EH (cell line): ENCODE data around the gene DUOXA1.
A peak's percentile ranks its signal among the peaks of the same experiment; 100 is the strongest.
"Not testable (repeated sequence)": the region's sequence is repeated elsewhere in the genome, so short reads cannot be mapped to it uniquely, and the experiment has no call there.

Source experiments
- DNase-seq: peaks from one replicate; pipeline ENCODE4 v3.0.0-alpha.2; 2015; ENCODE audit warnings: low read depth

Gene DUOXA1

DNA sequence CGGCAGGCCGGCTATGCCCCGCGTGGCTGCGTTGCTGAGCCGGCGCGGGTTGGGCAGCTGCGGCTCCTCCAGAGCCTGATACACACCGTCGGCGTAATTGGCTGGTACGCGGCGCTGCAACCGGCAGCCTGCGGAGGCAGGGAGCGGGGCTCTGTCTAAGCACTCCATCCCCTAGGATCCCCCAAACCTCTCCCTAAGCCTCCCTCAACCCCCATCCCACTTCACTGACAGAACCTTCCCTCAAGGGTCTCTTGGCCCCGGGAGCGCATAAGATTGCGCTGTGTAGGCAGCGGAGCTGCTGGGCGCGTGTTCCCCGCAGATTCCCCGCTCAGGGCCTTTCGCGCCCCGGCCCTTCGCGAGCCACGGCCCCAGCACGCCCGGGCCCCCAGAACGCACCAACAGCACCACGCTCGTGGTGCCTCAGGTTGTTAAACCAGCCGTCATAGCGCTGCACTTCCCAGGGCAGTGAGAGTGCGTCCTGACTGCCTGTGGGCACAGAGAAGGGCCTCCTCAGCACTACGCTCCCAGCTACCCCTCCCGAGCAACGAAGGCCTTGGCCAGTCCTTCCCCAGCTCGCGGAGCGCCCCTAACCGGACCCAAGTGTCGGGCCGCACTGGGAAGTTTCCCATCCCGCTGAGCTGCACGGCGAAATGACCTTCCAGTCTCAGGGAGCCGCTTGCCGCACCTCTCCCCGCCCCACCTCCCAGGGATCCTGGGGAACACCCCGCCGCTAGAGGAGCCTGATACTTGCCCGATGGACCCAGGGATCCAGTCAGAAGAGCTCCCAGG lies 16.9 kb downstream of the DUOXA1 start:
- DNase-seq, result no peak

- DNase-seq, result no peak
These were observed 17.5 kb downstream of the DUOXA1 start for GRCh38 chr15:45112143-45112590.

GRCh38 chr15:45111390-45112142 lies 18.1 kb downstream of the DUOXA1 start:
- DNase-seq, result no peak

GRCh38 chr15:45110256-45110820 lies 19.3 kb downstream of the DUOXA1 start:
- DNase-seq, result no peak

DNA sequence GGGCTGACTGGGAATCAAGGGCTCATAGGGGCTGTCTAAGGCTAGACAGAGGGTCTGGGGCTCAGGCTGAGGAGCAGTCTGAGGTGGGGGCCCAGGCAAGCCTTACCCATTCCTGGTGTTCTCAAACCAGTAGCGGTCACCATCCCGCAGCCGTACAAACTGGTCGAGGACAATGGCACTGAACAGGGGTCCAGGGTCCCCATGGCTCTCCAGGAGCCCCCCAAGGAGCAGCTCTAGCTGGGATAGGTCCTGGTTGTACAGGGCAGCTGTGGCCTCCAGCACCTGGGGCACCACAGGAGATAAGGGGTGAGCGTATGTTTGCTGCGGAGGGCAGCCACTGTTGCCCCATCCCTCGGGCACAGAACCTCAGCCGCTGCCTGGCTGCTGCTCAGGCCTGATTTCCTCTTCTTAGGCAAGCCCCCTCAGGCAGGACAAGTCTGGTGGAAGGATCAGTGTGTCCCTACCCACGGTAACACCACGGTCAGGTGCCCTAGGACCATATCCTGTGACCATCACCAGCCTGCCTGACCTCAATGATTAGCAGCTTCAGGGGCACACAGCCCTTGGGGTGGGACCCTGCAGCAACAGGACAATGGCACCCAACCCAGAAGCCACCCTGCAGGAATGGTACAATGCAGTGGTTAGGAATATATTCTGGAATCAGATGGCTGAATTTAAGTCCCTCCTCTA lies 21.6 kb downstream of the DUOXA1 start:
- no peak for DNase-seq

DNA sequence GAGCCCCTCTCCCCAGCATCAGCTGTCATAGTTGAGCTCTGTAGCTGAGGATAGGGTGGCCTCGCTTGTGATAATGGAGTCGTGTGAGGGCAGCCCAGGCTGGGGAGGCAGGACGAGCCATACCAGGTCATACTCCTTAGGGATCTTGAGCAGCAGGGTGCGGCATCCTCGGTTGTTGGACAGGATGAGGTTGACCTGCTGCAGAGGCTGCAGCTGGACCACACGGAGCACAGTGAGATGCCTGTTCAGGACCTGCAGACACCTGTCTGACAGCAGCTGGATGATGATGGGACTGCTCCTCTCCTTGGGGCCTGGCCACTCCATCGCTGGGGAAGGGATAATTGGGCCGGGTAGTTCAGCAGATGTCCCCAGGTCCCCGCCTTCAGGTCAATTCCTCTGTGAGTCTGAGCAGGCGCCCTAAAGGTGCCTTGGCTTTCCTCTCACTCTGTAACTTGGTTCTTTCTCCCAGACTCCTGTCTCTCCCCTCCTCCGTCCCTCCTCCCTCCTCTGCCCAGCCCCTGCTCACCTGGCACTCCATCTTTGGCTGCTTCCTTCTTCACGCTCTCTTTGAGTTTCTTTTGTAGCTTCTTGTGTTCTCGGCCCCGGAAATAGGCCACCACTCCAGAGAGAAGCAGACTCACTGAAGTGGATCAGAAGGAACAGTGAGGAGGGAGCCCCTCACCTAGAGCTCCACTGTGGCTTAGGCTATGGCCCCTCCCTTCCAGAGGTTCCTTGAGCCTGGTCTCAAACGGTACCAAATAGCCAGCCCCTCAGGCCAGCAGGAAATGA lies 23.5 kb downstream of the DUOXA1 start:
- no peak for DNase-seq

GRCh38 chr15:45105586-45105985 lies 24.1 kb downstream of the DUOXA1 start:
- DNase-seq, result no peak

DNA sequence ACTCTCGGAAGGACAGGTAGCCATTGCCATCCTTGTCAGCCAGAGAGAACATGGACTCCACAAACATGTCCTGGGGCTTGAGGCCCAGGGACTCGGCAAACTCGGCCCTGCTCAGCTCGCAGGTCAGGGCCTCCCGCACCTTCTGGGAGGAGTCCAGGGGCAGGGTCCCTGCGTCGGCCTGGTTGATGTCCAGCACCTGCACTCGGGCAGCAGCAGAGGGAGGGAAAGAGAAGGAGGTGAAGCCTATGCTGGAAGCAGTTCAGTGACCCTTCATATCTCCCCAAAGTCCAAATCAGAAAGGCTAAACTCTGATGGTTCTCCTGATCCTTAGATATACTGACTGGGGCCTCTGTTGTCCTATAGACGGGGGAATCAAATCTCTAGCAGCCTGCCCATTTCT lies 25.5 kb downstream of the DUOXA1 start:
- DNase-seq, result not testable (repeated sequence)

- DNase-seq, result no peak
These were observed 27.5 kb downstream of the DUOXA1 start for GRCh38 chr15:45102226-45102625.

DNA sequence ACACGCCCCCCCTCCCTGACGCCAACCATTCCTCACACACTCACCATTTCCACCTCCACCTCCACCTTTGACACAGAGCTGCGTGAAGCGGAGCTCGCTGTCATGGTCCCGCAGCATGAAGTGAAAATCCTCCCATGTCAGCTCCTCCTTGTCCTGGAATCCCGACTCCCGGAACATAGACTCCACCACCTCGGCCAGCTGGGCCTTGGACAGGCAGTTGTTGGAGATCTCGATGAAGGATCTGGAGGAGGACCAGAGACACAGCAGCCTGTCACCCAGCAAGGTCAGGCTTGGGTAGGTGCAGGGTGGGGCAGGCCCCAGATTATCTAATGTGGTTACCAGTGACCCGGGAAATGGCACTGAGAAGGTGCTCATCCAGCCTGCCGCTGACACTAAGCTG lies 27.9 kb downstream of the DUOXA1 start:
- DNase-seq, result no peak

DNA sequence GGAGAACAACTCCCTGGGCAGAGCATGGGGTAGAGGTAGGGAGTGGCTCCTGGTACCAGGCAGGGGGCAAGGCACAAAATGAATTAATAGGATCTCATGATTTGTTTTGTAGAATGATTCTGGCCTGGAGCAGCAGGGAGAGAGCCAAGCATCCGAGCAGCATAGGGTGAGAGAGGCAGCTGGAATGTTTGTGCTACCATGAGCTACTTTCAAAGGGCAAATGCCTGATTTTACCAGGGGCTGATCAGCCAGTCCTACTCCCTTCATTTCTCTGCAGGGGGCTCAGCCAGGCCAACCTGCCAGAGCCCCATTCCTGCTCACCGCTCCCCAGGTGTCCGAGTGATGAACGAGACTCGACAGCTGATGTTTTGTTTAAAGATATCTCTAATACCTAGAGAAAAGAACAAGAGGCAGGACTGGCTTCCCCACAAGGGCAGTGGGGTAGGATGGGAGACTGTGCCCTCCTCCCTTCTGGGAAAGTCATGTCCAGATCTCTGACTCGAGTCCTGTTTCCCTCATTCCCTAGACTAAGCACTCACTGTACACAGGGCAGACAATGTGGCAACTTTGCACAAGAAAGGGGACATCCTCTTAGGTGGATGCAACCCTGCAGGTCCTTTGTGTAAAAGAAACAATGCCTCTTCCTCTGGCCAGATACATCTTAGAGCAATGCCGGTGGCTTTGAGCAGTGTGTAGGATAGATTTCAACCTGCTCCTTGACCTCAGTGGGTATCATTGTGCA lies 28.6 kb downstream of the DUOXA1 start:
- DNase-seq, result no peak

DNA sequence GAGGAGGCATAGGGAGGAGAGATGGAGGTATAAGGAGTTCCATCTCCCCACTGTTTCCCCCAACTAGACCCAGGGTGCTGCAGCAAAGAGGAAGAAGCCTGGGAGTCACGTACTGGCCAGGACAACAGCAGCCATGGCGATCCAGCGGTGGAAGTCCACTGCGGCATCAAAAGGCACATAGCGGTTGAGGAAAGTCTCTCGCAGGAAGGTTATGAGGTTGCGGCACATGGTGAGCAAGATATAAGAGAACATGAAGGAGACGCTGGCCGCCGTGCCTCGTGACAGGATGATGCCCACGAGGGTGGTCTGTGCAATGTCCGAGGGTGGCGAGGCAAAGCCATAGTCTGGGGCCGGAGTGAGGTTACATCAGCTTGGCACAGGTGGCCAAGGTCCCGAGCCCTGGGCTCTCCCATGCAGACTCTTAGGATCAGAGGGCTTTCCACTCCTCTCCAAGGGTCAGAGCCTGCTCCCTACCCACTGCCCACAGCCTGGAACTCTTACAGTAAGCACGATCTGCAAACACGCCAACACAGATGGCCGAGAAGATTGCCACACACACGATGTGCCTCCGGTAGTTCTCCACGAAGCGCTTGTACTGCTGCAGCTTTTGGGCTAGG lies 30.0 kb downstream of the DUOXA1 start:
- DNase-seq, result no peak

DNA sequence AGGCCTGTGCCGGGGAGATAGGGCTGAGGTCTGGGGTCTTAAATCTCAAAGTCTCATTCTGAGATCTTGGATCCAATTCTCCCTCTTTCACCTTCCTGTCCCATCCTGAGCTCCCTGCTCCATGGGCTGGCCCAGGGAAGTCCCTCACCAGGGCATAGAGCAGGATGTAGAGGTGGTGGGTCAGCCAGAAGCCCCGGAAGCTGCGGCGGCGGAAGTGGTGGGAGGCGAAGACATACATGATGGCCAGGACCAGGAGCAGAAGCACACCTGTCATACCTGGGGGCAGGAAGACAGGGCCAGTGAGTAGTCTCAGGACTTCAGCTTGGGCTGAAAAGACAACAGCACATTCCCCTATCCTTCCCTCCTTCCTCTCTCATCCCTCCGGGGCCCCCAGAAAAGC lies 32.2 kb downstream of the DUOXA1 start:
- DNase-seq, result no peak

GRCh38 chr15:45095661-45096060 lies 34.0 kb downstream of the DUOXA1 start:
- no peak for DNase-seq

DNA sequence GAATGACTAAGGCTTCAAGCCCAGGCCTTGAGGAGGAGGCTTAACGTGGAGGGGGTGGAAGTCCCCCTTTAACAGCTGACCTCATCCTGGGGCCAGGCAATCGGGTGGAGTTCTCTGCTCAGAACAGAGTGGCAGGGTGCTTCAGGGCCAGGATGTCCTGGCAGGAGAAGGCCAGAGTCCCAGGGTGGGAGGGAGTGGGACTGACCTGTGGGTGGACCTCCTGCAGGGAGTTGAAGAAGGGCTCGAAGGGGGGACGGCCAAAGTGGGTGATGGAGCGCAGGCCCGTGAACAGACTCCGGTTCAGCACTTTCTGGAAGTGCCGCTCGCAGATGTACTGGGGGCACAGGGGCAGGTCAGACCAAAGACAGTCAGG lies 35.3 kb downstream of the DUOXA1 start:
- no peak for DNase-seq

DNA sequence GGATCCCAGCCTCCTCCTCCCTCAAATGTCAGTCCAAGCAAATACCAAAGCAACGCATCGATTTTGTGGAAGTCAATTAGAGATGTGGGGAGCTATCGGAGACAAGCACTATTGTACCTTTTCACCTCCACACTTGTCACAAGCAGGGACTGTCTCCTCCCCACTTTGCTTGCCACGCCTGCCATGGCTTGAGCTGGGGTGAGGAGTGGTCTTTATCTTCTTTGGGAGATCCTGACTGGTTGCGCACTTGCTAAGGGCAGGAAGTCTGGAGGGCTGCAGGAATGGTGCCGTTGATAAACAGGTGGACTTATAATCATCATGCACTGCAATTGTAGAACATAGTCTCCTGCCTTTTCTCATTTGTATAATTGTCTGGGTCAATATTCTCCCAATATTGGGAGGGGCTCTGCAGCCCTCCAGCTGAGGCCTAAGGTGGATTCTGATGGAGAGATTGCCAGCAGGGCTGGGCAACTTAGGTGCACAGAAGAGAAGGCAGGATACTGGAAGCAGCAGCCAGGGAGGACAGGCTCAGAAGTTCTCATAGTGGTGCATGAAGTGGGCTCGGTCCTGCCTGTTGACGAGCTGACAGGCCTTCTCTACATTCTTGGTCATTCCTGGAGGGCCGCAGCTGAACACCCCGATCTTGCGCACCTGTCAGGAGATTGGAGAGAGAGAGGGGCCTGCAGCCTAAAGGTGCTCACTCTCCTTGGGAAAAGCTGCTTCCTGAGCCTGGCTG lies 35.9 kb downstream of the DUOXA1 start:
- DNase-seq, result no peak

DNA sequence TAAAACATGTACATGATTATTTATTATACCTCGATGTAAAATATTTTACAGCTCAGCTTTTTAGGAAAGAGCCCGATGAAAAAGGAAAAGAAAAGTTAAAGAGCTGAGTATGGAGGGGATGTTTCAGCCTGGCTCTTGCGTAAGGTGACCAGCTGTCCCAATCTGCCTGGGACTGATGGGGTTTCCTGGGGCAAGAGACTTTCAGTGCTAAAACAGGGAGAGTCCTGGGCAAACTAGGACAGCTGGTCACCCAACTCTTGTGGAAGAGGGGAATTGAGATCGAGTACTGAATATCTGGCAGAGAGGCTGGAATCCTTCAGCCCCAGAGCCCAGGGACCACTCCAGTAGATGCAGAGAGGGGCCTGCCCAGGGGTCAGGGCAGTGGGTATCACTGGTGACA lies 36.7 kb downstream of the DUOXA1 start:
- DNase-seq, result no peak

DNA sequence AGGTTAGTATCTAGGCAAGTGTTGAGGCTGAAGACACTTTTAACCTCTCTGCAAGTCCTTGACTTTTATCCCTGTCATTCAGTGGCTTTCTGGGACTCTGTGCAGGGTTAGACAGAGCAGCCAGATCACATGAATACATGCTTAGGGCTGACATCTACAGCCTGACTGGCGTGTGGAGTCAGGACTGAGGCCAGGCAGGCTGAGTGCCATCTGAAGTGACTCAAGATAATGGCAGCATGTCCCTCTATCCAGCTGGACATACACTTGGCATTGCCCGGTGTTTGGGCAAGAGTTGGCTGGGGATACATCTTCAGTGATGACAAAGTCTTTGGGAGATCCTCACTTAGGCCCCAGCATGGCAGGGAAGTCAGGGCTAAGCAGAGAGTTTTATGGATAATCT lies 38.1 kb downstream of the DUOXA1 start:
- DNase-seq, result no peak

DNA sequence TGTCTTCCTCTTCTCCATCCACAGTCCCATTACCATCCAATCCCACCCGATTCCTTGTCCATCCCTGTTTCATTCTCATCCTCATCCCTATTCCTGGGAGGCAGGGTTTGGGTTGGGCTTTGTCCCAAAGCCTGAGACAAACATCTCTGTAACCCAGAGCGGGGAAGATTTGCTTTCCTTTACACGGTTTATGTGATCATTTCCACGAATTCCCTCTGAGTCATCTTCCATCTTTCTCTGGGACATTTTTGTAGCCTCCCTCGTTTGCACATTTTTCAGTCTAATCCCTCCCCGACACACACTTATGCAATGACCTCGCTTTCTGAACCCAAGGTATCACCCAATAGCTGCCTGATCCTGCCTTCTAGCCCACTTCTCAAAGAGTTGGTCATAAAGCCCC lies 38.5 kb downstream of the DUOXA1 start:
- DNase-seq, result peak; percentile 69
